Measurements from ENCODE around the gene FURIN.

DNA sequence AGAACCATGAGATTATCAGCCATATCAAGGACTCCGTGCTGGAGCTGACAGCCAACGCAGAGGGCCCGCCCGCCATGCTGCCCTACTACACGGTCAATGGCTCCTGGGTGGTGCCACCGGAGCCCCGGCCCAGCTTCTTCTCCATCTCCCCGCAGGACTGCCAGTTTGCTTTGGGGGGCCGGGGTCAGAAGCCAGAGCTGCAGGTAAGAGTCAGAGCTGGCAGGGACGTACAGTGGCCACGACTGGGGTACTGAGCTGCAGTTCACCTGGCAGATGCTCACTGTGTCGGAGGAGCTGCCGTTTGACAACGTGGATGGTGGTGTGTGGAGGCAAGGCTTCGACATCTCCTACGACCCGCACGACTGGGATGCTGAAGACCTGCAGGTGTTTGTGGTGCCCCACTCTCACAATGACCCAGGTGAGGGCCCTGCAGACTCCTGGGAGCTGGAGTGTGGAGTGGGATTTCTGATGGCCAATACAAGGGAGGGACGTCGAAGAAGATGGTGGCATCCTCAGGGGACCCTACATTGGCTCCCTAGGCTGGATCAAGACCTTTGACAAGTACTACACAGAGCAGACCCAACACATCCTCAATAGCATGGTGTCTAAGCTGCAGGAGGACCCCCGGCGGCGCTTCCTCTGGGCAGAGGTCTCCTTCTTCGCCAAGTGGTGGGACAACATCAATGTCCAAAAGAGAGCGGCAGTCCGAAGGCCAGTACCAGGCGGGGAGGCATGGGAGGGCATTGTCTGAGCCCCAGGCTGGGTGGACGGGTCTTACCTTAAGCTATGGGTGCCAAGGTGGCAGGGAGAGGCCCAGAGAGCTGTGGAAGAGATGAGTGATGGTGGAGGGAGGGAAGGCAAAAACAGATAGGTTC lies 37.2 kb downstream of the FURIN start:
- TF ChIP-seq, protein P1, sequence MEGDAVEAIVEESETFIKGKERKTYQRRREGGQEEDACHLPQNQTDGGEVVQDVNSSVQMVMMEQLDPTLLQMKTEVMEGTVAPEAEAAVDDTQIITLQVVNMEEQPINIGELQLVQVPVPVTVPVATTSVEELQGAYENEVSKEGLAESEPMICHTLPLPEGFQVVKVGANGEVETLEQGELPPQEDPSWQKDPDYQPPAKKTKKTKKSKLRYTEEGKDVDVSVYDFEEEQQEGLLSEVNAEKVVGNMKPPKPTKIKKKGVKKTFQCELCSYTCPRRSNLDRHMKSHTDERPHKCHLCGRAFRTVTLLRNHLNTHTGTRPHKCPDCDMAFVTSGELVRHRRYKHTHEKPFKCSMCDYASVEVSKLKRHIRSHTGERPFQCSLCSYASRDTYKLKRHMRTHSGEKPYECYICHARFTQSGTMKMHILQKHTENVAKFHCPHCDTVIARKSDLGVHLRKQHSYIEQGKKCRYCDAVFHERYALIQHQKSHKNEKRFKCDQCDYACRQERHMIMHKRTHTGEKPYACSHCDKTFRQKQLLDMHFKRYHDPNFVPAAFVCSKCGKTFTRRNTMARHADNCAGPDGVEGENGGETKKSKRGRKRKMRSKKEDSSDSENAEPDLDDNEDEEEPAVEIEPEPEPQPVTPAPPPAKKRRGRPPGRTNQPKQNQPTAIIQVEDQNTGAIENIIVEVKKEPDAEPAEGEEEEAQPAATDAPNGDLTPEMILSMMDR (IDR thresholded peaks at IDR 0.05) = no peak
- TF ChIP-seq EZH2 (IDR thresholded peaks at IDR 0.05) = no peak
